Neuronal stem cell (in vitro differentiated cells): ENCODE data around the gene SV2B.
A peak's percentile ranks its signal among the peaks of the same experiment; 100 is the strongest.

Experiments used
- DNase-seq: peaks from one replicate; pipeline ENCODE4 v3.0.0-alpha.2; 2013; ENCODE audit warnings: low spot score
- H2AFZ ChIP-seq: one replicate; pipeline ENCODE4 v1.6.1; 2013; ENCODE audit warnings: mild to moderate bottlenecking, low read length, inconsistent platforms
- H2AK5ac ChIP-seq: 2 replicates; pipeline ENCODE4 v1.6.1; 2013; ENCODE audit warnings: low read depth, mild to moderate bottlenecking, inconsistent platforms, low read length, moderate library complexity, mixed read lengths
- H2BK120ac ChIP-seq: 2 replicates; pipeline ENCODE4 v1.6.1; 2013; ENCODE audit warnings: low read depth, mild to moderate bottlenecking, inconsistent platforms, low read length, moderate library complexity, mixed read lengths
- H2BK12ac ChIP-seq: one replicate; pipeline ENCODE4 v1.6.1; 2013; ENCODE audit warnings: low read length, inconsistent platforms
- H2BK15ac ChIP-seq: 2 replicates; pipeline ENCODE4 v1.6.1; 2013; ENCODE audit warnings: mild to moderate bottlenecking, low read length, inconsistent platforms, mixed read lengths
- H2BK5ac ChIP-seq: one replicate; pipeline ENCODE4 v1.6.1; 2013; ENCODE audit warnings: inconsistent platforms, mild to moderate bottlenecking, low read length, moderate library complexity
- H3K14ac ChIP-seq: one replicate; pipeline ENCODE4 v1.6.1; 2013; ENCODE audit warnings: low read length, inconsistent platforms
- H3K18ac ChIP-seq: 2 replicates; pipeline ENCODE4 v1.6.1; 2013; ENCODE audit warnings: low read length, inconsistent platforms
- H3K23ac ChIP-seq: 2 replicates; pipeline ENCODE4 v1.6.1; 2013; ENCODE audit warnings: low read depth, mild to moderate bottlenecking, mixed read lengths, low read length, inconsistent platforms; ENCODE audit not compliant: poor library complexity
- H3K27ac ChIP-seq: replicated peaks from 3 replicates; pipeline ENCODE4 v1.5.1; 2013; ENCODE audit warnings: low read length, inconsistent platforms
- H3K27me3 ChIP-seq, 3 experiments: 2 replicates each; pipeline ENCODE4 v1.6.1; 2013; ENCODE audit warnings: low read length in 3 of 3, mild to moderate bottlenecking in 2 of 3, inconsistent platforms in 1 of 3, low read depth in 1 of 3, mixed read lengths in 1 of 3, moderate library complexity in 1 of 3; ENCODE audit not compliant: control insufficient read depth in 3 of 3, insufficient read depth in 3 of 3
- H3K36me3 ChIP-seq, 2 donors: replicated peaks in 1 of 2; 2 replicates each; pipeline ENCODE4 v1.6.1; 2013; ENCODE audit warnings: low read length in 2 of 2; ENCODE audit not compliant: control insufficient read depth in 2 of 2, insufficient read depth in 2 of 2
- H3K4ac ChIP-seq: 2 replicates; pipeline ENCODE4 v1.6.1; 2013; ENCODE audit warnings: inconsistent platforms, mild to moderate bottlenecking, low read length, moderate library complexity
- H3K4me1 ChIP-seq, 2 donors: 1 replicate in 1 of 2; 2 replicates in 1 of 2; pipeline ENCODE4 v1.6.1; 2013; ENCODE audit warnings: low read length in 2 of 2, low read depth in 1 of 2; ENCODE audit not compliant: control insufficient read depth in 2 of 2, insufficient read depth in 1 of 2
- H3K4me2 ChIP-seq: one replicate; pipeline ENCODE4 v1.6.1; 2013; ENCODE audit warnings: mild to moderate bottlenecking, low read length, inconsistent platforms; ENCODE audit not compliant: insufficient read depth, poor library complexity, severe bottlenecking
- H3K4me3 ChIP-seq, 2 donors: 2 replicates each; pipeline ENCODE4 v1.5.1; 2013; ENCODE audit warnings: low read length in 2 of 2, mild to moderate bottlenecking in 2 of 2, inconsistent platforms in 1 of 2, moderate library complexity in 1 of 2
- H3K79me1 ChIP-seq: one replicate; pipeline ENCODE4 v1.6.1; 2013; ENCODE audit warnings: low read depth, mild to moderate bottlenecking, inconsistent platforms, low read length, moderate library complexity
- H3K9ac ChIP-seq: one replicate; pipeline ENCODE4 v1.6.1; 2013; ENCODE audit warnings: mild to moderate bottlenecking, low read depth, low read length, inconsistent platforms; ENCODE audit not compliant: poor library complexity
- H3K9me3 ChIP-seq, 2 donors: replicated peaks in 1 of 2; 2 replicates each; pipeline versions ENCODE3 to v1.6.1; 2013; ENCODE audit warnings: low read length in 2 of 2, mild to moderate bottlenecking in 2 of 2, inconsistent platforms in 1 of 2, low read depth in 1 of 2, mixed read lengths in 1 of 2, moderate library complexity in 1 of 2; ENCODE audit not compliant: control insufficient read depth in 2 of 2, insufficient read depth in 1 of 2
- H4K8ac ChIP-seq: one replicate; pipeline ENCODE4 v1.6.1; 2013; ENCODE audit warnings: low read depth, mild to moderate bottlenecking, inconsistent platforms, low read length, moderate library complexity
- H4K91ac ChIP-seq: one replicate; pipeline ENCODE4 v1.6.1; 2013; ENCODE audit warnings: low read length, low read depth, mild to moderate bottlenecking, inconsistent platforms; ENCODE audit not compliant: poor library complexity
- WGBS, 2 donors: extraction: QIAGEN DNeasy Blood & Tissue Kit; methylation state at CpG; one replicate each; pipeline ENCODE4 v1.1.7; 2013; ENCODE audit warnings: missing lambda C conversion rate in 2 of 2, mixed read lengths in 1 of 2; ENCODE audit not compliant: insufficient read length in 2 of 2, insufficient replicate concordance in 1 of 2; ENCODE audit errors: extremely low coverage in 2 of 2; 5-methylcytosine and 5-hydroxymethylcytosine counted together

The SV2B gene

DNA sequence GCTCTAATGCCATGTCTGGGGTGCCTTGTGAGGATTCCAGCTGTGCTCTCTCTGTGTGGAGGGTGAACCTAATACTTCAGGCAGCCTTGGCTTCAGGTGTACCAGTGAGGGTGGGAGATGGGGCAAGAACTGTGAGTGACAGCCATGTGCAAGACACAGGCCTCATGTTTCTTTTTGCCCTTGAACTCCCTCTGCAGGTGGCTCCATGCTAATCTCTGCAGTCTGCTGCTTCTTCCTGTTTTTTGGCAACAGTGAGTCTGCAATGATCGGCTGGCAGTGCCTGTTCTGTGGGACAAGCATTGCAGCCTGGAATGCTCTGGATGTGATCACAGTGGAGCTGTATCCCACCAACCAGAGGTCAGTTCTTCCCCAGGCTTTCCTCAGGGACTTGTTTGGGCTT, 189.3 kb downstream of the SV2B start:
- H2BK120ac ChIP-seq: no peak overlapping the region
- no peak overlapping the region for H3K23ac ChIP-seq
- no peak overlapping the region for H4K91ac ChIP-seq
- DNase-seq: no peak
- peaks cover 0 to 13% (median 0%) of the 10 kb centered on the region in 3 experiments for H3K27me3 ChIP-seq
- no peak overlapping the region for H3K4ac ChIP-seq
- no peak overlapping the region for H3K27ac ChIP-seq
- H3K9ac ChIP-seq: no peak overlapping the region
- no peak overlapping the region for H2AK5ac ChIP-seq
- H2BK12ac ChIP-seq: no peak overlapping the region
- H3K9me3 ChIP-seq: no peaks in the 10 kb centered on the region
- no peak overlapping the region for H3K18ac ChIP-seq
- no peaks in the 10 kb centered on the region for H3K79me1 ChIP-seq
- H2AFZ ChIP-seq: no peak overlapping the region
- no peaks in the 10 kb centered on the region for H3K4me1 ChIP-seq
- H2BK5ac ChIP-seq: no peak overlapping the region
- H4K8ac ChIP-seq: no peak overlapping the region
- H3K4me3 ChIP-seq: no peak overlapping the region
- H3K36me3 ChIP-seq: no peaks in the 10 kb centered on the region
- no CpG with 5 or more reads among the region's 1 CpG for WGBS, 2 donors
- no peak overlapping the region for H3K14ac ChIP-seq
- no peak overlapping the region for H3K4me2 ChIP-seq
- H2BK15ac ChIP-seq: no peak overlapping the region

DNA sequence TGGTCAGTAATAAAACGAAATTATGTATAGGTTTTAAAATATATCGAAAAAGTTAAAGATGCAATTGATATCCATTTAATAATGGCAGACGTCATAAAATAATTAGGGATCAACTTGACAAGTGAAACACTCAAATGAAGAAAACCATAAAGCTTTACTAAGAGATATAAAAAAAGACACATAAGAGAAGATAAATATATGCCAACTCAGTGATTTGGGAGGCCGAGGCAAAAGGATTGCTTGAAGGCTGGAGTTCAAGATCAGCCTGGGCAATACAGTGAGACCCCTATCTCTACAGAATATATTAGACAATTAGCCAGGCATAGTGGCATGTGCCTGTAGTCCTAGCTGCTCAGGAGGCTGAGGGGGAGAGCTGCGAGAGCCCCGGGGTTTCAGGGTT, 190.5 kb downstream of the SV2B start:
- Histone ChIP-seq H4K8ac (no peak overlapping the region), H2BK5ac (no peak overlapping the region), H3K79me1 (no peaks in the 10 kb centered on the region), H3K4me1 (no peaks in the 10 kb centered on the region), H3K36me3 (no peaks in the 10 kb centered on the region), H3K9ac (no peak overlapping the region), H3K9me3 (no peaks in the 10 kb centered on the region), H2BK120ac (no peak overlapping the region), H2BK15ac (no peak overlapping the region), H3K4me3 (no peak overlapping the region), H2BK12ac (no peak overlapping the region), H3K4me2 (no peak overlapping the region), H4K91ac (no peak overlapping the region), H2AFZ (no peak overlapping the region), H3K14ac (no peak overlapping the region), H3K18ac (no peak overlapping the region), H3K27me3 (peaks cover 0 to 25% (median 0%) of the 10 kb centered on the region in 3 experiments), H3K4ac (no peak overlapping the region), H3K27ac (no peak overlapping the region), H2AK5ac (no peak overlapping the region), H3K23ac (no peak overlapping the region)
- WGBS, 2 donors: 100% methylated on average over 3 of the region's 6 CpGs; no CpG with 5 or more reads in 1 of the 2 donors
- no peak for DNase-seq

DNA sequence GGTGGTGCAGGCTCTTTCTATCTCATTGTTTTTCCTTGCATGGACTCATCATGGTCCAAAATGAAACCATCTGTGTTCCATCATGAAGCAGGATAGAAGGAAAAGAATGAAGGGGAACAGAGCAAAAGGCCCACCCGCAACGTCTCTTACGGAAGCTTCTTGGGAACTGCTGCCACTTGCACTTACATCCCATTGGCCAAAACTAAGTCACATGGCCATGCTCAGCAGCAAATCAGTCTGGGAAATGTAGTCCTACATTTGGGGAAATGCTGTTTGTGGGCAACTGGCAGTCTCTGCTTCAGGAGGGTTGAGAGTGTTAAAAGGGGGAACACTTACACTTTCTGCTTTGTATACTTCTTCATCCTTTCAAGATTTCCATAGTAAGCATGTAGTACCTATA, 191.6 kb downstream of the SV2B start:
- no peak overlapping the region for H3K23ac ChIP-seq
- H3K79me1 ChIP-seq: no peaks in the 10 kb centered on the region
- no peak overlapping the region for H2AK5ac ChIP-seq
- peaks cover 0 to 30% (median 0%) of the 10 kb centered on the region in 3 experiments for H3K27me3 ChIP-seq
- WGBS, 2 donors: no CpG with 5 or more reads among the region's 3 CpGs
- H2BK120ac ChIP-seq: no peak overlapping the region
- H4K8ac ChIP-seq: no peak overlapping the region
- peak overlapping the region; percentile 2 for H2AFZ ChIP-seq
- H3K4me1 ChIP-seq: no peaks in the 10 kb centered on the region
- no peak overlapping the region for H3K9ac ChIP-seq
- no peaks in the 10 kb centered on the region for H3K9me3 ChIP-seq
- H2BK5ac ChIP-seq: no peak overlapping the region
- no peak overlapping the region for H3K4me3 ChIP-seq
- DNase-seq: no peak
- no peak overlapping the region for H2BK12ac ChIP-seq
- H3K18ac ChIP-seq: no peak overlapping the region
- no peak overlapping the region for H3K27ac ChIP-seq
- no peaks in the 10 kb centered on the region for H3K36me3 ChIP-seq
- H3K4ac ChIP-seq: no peak overlapping the region
- no peak overlapping the region for H3K14ac ChIP-seq
- no peak overlapping the region for H4K91ac ChIP-seq
- H2BK15ac ChIP-seq: no peak overlapping the region
- H3K4me2 ChIP-seq: no peak overlapping the region

DNA sequence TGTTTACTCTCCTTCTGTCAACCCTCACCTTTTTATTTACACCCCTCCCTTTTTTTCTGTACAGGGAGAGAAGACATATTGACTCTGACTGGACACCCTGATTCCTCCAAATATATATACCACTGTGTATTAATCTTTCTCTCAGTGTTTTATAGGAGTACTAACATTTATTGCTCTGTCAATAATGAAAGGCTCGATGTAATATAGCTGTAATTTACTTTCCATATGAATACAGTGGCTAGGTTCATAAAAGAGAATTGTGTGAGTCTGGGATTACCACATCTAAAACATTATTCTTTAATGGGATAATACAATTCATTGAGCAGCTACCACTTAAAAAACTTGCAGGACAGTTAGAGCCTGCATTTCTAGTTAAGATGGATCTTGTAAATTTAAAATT, 194.3 kb downstream of the SV2B start:
- no CpG with 5 or more reads among the region's 1 CpG for WGBS, 2 donors
- no peak overlapping the region for H4K8ac ChIP-seq
- H3K36me3 ChIP-seq: no peaks in the 10 kb centered on the region

More for the DNA sequence above, 194.3 kb downstream of the SV2B start:
- Histone ChIP-seq H2AFZ (no peak overlapping the region), H3K4me1 (no peaks in the 10 kb centered on the region), H3K4ac (no peak overlapping the region), H3K4me2 (no peak overlapping the region), H3K9ac (no peak overlapping the region), H3K23ac (no peak overlapping the region), H3K27me3 (peaks cover 0 to 24% (median 0%) of the 10 kb centered on the region in 3 experiments), H2BK12ac (no peak overlapping the region), H3K27ac (no peak overlapping the region), H2AK5ac (no peak overlapping the region), H3K18ac (no peak overlapping the region), H3K14ac (no peak overlapping the region), H2BK5ac (no peak overlapping the region), H4K91ac (no peak overlapping the region), H3K4me3 (no peak overlapping the region), H2BK15ac (no peak overlapping the region), H3K79me1 (no peaks in the 10 kb centered on the region), H3K9me3 (no peaks in the 10 kb centered on the region), H2BK120ac (no peak overlapping the region)
- no peak for DNase-seq
